GM19240 (cell line): ENCODE results near the gene FOXL2.

Source experiments
- DNase-seq: peaks from one replicate; pipeline ENCODE4 v3.0.0; 2011; ENCODE audit warnings: low spot score; ENCODE audit not compliant: insufficient read length

FOXL2 gene

GRCh38 chr3:138945709-138946662 is 951 bp downstream of the FOXL2 start:
- DNase-seq: no peak

GRCh38 chr3:138944929-138945708 is 1.8 kb downstream of the FOXL2 start:
- no peak for DNase-seq

GRCh38 chr3:138944654-138944928 is 2.3 kb downstream of the FOXL2 start:
- no peak for DNase-seq

- no peak for DNase-seq
Measured at GRCh38 chr3:138943724-138944653, 2.9 kb downstream of the FOXL2 start.

- DNase-seq: no peak
Measured at GRCh38 chr3:138942861-138943623, 3.9 kb downstream of the FOXL2 start.

- no peak for DNase-seq
Measured at GRCh38 chr3:138942271-138942670, 4.7 kb downstream of the FOXL2 start.

GRCh38 chr3:138941259-138941885 is 5.6 kb downstream of the FOXL2 start:
- DNase-seq: no peak

- no peak for DNase-seq
Measured at GRCh38 chr3:138940446-138940845, 6.5 kb downstream of the FOXL2 start.

GRCh38 chr3:138939561-138940241 is 7.2 kb downstream of the FOXL2 start:
- DNase-seq: no peak

GRCh38 chr3:138938877-138939560 is 7.9 kb downstream of the FOXL2 start:
- DNase-seq: no peak

- no peak for DNase-seq
Measured at GRCh38 chr3:138938056-138938876, 8.7 kb downstream of the FOXL2 start.

GRCh38 chr3:138937690-138938055 is 9.3 kb downstream of the FOXL2 start:
- no peak for DNase-seq

- no peak for DNase-seq
Measured at GRCh38 chr3:138936741-138937689, 9.9 kb downstream of the FOXL2 start.

- peak; percentile 58 for DNase-seq
Measured at GRCh38 chr3:138935863-138936740, 10.8 kb downstream of the FOXL2 start.

GRCh38 chr3:138935505-138935862 is 11.5 kb downstream of the FOXL2 start:
- DNase-seq: no peak

GRCh38 chr3:138933981-138934691 is 12.8 kb downstream of the FOXL2 start:
- no peak for DNase-seq
